GM21737 (cell line): ENCODE measurements around the gene SMARCA4.

ENCODE experiments used
- ATAC-seq: cut with Tn5 transposase; IDR thresholded peaks from one replicate; pipeline ENCODE4 v1.9.1; 2021; ENCODE audit warnings: mild to moderate bottlenecking, moderate library complexity; ENCODE audit not compliant: unreplicated experiment

The SMARCA4 gene

GRCh38 chr19:11028146-11028545 lies 67.3 kb downstream of the SMARCA4 start:
- no peak for ATAC-seq

GRCh38 chr19:11031421-11032070 lies 70.7 kb downstream of the SMARCA4 start:
- no peak for ATAC-seq

GRCh38 chr19:11033251-11033650 lies 72.4 kb downstream of the SMARCA4 start:
- ATAC-seq: no peak

GRCh38 chr19:11033763-11034162 lies 72.9 kb downstream of the SMARCA4 start:
- ATAC-seq: no peak

- no peak for ATAC-seq
Measured at GRCh38 chr19:11034449-11035213, 73.8 kb downstream of the SMARCA4 start.

GRCh38 chr19:11035441-11036377 lies 74.9 kb downstream of the SMARCA4 start:
- ATAC-seq: peak; percentile 70

- ATAC-seq: no peak
Measured at GRCh38 chr19:11038511-11038910, 77.7 kb downstream of the SMARCA4 start.

GRCh38 chr19:11041194-11041593 lies 80.4 kb downstream of the SMARCA4 start:
- ATAC-seq: no peak

- ATAC-seq: no peak
Measured at GRCh38 chr19:11041966-11042627, 81.3 kb downstream of the SMARCA4 start.

- ATAC-seq: no peak
Measured at GRCh38 chr19:11044431-11044830, 83.6 kb downstream of the SMARCA4 start.

- ATAC-seq: no peak
Measured at GRCh38 chr19:11045536-11045935, 84.7 kb downstream of the SMARCA4 start.

GRCh38 chr19:11046605-11047354 lies 86.0 kb downstream of the SMARCA4 start:
- no peak for ATAC-seq

- ATAC-seq: no peak
Measured at GRCh38 chr19:11047866-11048265, 87.0 kb downstream of the SMARCA4 start.

GRCh38 chr19:11050323-11051114 lies 89.7 kb downstream of the SMARCA4 start:
- no peak for ATAC-seq

GRCh38 chr19:11053817-11054195 lies 93.0 kb downstream of the SMARCA4 start:
- no peak for ATAC-seq

- ATAC-seq: no peak
Measured at GRCh38 chr19:11054200-11054599, 93.4 kb downstream of the SMARCA4 start.

GRCh38 chr19:11054628-11055027 lies 93.8 kb downstream of the SMARCA4 start:
- no peak for ATAC-seq

- no peak for ATAC-seq
Measured at GRCh38 chr19:11058246-11059030, 97.6 kb downstream of the SMARCA4 start.
